ENCODE results near the gene CAMKV. TPM values are rescaled to one million over a fixed set of nuclear protein-coding genes. Genes with fewer than 3 reads are reported as not detected.
A peak's percentile ranks its signal among the peaks of the same experiment; 100 is the strongest.
"Not testable (repeated sequence)": the region's sequence is repeated elsewhere in the genome, so short reads cannot be mapped to it uniquely, and the experiment has no call there.

The CAMKV gene
- polyA plus RNA-seq (2013, experiment 1 of 2): 44.8 TPM
- polyA plus RNA-seq (2013, experiment 2 of 2): 39.2 TPM

- Histone ChIP-seq H3K9ac (ENCODE audit: low read depth, low read length) (peak within 1 kb of the TSS; percentile 54; the same call in 1 of the 2 replicates), H3K9me3 (ENCODE audit: insufficient read depth, low read depth, low read length) (no peaks in the 10 kb centered on the region), H3K27me3 (ENCODE audit: insufficient read depth, low read length) (peaks cover 18% of the 10 kb centered on the region), H3K4me3 (ENCODE audit: low read length) (peak within 1 kb of the TSS; percentile 68), H3K36me3 (ENCODE audit: insufficient read depth, low read length) (no peaks in the 10 kb centered on the region), H3K4me1 (ENCODE audit: insufficient read depth, low read length) (peaks cover 21% of the 10 kb centered on the region), H3K27ac (ENCODE audit: low read depth, low read length) (peak within 1 kb of the TSS; percentile 75; the same call in 1 of the 2 replicates)
- under 1% methylated on average over 59 of the region's 59 CpGs for WGBS
Measured at GRCh38 chr3:49869525-49870126, at the start of gene CAMKV. Gene CAMKV, minus strand, starts transcription at chr3:49869906. Its CDS starts 7,518 bp downstream, at chr3:49862388.

DNA sequence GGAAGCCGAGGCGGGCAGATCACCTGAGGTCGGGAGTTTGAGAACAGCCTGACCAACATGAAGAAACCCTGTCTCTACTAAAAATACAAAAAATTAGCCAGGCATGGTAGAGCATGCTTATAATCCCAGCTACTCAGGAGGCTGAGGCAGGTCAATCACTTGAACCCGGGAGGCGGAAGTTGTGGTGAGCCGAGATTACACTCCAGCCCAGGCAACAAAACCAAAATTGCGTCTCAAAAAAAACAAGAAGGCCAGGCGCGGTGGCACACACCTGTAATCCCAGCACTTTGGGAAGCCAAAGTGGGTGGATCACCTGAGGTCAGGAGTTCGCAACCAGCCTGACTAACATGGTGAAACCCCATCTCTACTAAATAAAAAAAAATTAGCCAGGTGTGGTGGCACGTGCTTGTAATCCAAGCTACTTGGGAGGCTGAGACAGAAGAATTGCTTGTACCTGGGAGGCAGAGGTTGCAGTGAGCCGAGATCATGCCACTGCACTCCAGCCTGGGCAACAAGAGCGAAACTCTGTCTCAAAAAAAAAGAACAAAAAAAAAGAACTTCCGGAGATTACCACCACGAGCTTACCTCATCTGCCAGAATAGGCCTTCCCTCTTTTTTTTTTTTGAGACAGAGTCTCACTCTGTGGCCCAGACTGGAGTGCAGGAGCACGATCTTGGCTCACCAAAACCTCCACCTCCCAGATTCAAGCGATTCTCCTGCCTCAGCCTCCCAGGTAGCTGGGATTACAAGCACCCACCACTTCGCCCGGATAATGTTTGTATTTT is 48.3 kb upstream of the CAMKV start:
- 94% methylated on average over 18 of the region's 19 CpGs for WGBS
- H3K4me1 ChIP-seq (ENCODE audit: insufficient read depth, low read length); H3K27ac ChIP-seq (ENCODE audit: low read depth, low read length); H3K36me3 ChIP-seq (ENCODE audit: insufficient read depth, low read length); H3K9me3 ChIP-seq (ENCODE audit: insufficient read depth, low read depth, low read length); H3K9ac ChIP-seq (ENCODE audit: low read depth, low read length); H3K27me3 ChIP-seq (ENCODE audit: insufficient read depth, low read length); H3K4me3 ChIP-seq (ENCODE audit: low read length): not testable (repeated sequence)

- Histone ChIP-seq H3K27ac (ENCODE audit: low read depth, low read length) (no peak overlapping the region), H3K4me3 (ENCODE audit: low read length) (no peak overlapping the region), H3K27me3 (ENCODE audit: insufficient read depth, low read length) (no peaks in the 10 kb centered on the region), H3K9ac (ENCODE audit: low read depth, low read length) (no peak overlapping the region), H3K4me1 (ENCODE audit: insufficient read depth, low read length) (no peaks in the 10 kb centered on the region), H3K9me3 (ENCODE audit: insufficient read depth, low read depth, low read length) (no peaks in the 10 kb centered on the region), H3K36me3 (ENCODE audit: insufficient read depth, low read length) (no peaks in the 10 kb centered on the region)
- 98% methylated on average over 5 of the region's 5 CpGs for WGBS
Measured at GRCh38 chr3:49916686-49917085, 47.0 kb upstream of the CAMKV start.

- Histone ChIP-seq H3K9ac (ENCODE audit: low read depth, low read length) (no peak overlapping the region), H3K27ac (ENCODE audit: low read depth, low read length) (no peak overlapping the region), H3K4me1 (ENCODE audit: insufficient read depth, low read length) (peaks cover 6% of the 10 kb centered on the region), H3K36me3 (ENCODE audit: insufficient read depth, low read length) (no peaks in the 10 kb centered on the region), H3K4me3 (ENCODE audit: low read length) (no peak overlapping the region), H3K9me3 (ENCODE audit: insufficient read depth, low read depth, low read length) (no peaks in the 10 kb centered on the region), H3K27me3 (ENCODE audit: insufficient read depth, low read length) (peaks cover under 1% of the 10 kb centered on the region; the same call in 1 of the 2 replicates)
- 94% methylated on average over 2 of the region's 2 CpGs for WGBS
Measured at GRCh38 chr3:49914906-49915305, 45.2 kb upstream of the CAMKV start.

DNA sequence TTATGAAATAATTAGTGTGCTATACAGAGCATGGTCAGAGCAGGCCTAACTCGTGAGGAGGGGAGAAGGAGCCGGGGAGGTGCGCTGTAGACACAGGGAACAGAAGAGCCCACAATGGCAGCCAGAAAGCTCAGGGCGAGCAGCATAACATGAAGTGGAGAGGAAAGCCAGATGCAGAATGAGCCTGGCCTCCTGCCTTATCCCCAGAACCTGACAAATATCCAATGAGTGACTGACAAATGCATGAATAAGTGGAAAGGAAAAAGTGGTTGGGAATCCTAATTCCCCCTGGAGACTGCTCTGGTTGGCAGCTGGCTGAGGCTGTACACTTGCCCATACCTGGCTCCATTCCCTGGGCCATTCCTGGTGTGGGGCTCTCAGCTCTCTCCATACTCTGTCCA is 43.2 kb upstream of the CAMKV start:
- Histone ChIP-seq H3K4me1 (ENCODE audit: insufficient read depth, low read length) (peaks cover 12% of the 10 kb centered on the region), H3K36me3 (ENCODE audit: insufficient read depth, low read length) (no peaks in the 10 kb centered on the region), H3K4me3 (ENCODE audit: low read length) (no peak overlapping the region), H3K9me3 (ENCODE audit: insufficient read depth, low read depth, low read length) (no peaks in the 10 kb centered on the region), H3K9ac (ENCODE audit: low read depth, low read length) (no peak overlapping the region), H3K27ac (ENCODE audit: low read depth, low read length) (no peak overlapping the region), H3K27me3 (ENCODE audit: insufficient read depth, low read length) (peaks cover 8% of the 10 kb centered on the region; the same call in 1 of the 2 replicates)
- WGBS: 87% methylated on average over 4 of the region's 4 CpGs

DNA sequence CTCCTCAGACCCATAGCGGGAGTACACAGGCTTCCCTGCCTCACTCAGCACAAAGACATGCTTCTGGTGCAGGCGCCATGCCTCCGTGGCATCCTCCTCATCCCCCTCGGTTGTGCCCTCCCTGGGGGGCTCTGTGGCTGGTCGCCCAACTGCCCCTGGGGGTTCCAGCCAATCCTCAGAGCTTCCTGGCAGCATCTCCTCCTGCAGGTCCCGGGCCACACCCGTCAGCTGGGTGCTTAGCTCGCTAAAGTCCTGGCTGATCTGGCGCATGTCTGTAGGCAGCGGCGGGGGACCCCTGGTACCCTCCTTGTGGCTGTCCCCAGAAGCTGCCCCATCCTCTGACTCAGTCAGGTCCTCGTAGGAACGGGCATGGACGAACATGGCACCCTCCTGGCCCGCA is 41.9 kb upstream of the CAMKV start:
- no peak overlapping the region for H3K9ac ChIP-seq (ENCODE audit: low read depth, low read length)
- WGBS: 93% methylated on average over 15 of the region's 15 CpGs
- H3K27ac ChIP-seq (ENCODE audit: low read depth, low read length): no peak overlapping the region
- H3K4me1 ChIP-seq (ENCODE audit: insufficient read depth, low read length): peaks cover 12% of the 10 kb centered on the region
- H3K36me3 ChIP-seq (ENCODE audit: insufficient read depth, low read length): no peaks in the 10 kb centered on the region
- peaks cover 8% of the 10 kb centered on the region; the same call in 1 of the 2 replicates for H3K27me3 ChIP-seq (ENCODE audit: insufficient read depth, low read length)
- no peaks in the 10 kb centered on the region for H3K9me3 ChIP-seq (ENCODE audit: insufficient read depth, low read depth, low read length)
- no peak overlapping the region for H3K4me3 ChIP-seq (ENCODE audit: low read length)

GRCh38 chr3:49911124-49911420 is 41.4 kb upstream of the CAMKV start:
- Histone ChIP-seq H3K4me1 (ENCODE audit: insufficient read depth, low read length) (peaks cover 17% of the 10 kb centered on the region), H3K9ac (ENCODE audit: low read depth, low read length) (no peak overlapping the region), H3K9me3 (ENCODE audit: insufficient read depth, low read depth, low read length) (no peaks in the 10 kb centered on the region), H3K27me3 (ENCODE audit: insufficient read depth, low read length) (peaks cover 8% of the 10 kb centered on the region; the same call in 1 of the 2 replicates), H3K36me3 (ENCODE audit: insufficient read depth, low read length) (no peaks in the 10 kb centered on the region), H3K27ac (ENCODE audit: low read depth, low read length) (no peak overlapping the region), H3K4me3 (ENCODE audit: low read length) (peak overlapping the region; percentile 42; the same call in 1 of the 2 replicates)
- WGBS: 100% methylated on average over 2 of the region's 2 CpGs

- Histone ChIP-seq H3K4me3 (ENCODE audit: low read length) (peak overlapping the region; percentile 42), H3K9ac (ENCODE audit: low read depth, low read length) (no peak overlapping the region), H3K4me1 (ENCODE audit: insufficient read depth, low read length) (peaks cover 21% of the 10 kb centered on the region), H3K27me3 (ENCODE audit: insufficient read depth, low read length) (peaks cover 8% of the 10 kb centered on the region; the same call in 1 of the 2 replicates), H3K36me3 (ENCODE audit: insufficient read depth, low read length) (no peaks in the 10 kb centered on the region), H3K27ac (ENCODE audit: low read depth, low read length) (no peak overlapping the region), H3K9me3 (ENCODE audit: insufficient read depth, low read depth, low read length) (no peaks in the 10 kb centered on the region)
- WGBS: 18% methylated on average over 48 of the region's 48 CpGs
Measured at GRCh38 chr3:49910409-49911123, 40.9 kb upstream of the CAMKV start.

DNA sequence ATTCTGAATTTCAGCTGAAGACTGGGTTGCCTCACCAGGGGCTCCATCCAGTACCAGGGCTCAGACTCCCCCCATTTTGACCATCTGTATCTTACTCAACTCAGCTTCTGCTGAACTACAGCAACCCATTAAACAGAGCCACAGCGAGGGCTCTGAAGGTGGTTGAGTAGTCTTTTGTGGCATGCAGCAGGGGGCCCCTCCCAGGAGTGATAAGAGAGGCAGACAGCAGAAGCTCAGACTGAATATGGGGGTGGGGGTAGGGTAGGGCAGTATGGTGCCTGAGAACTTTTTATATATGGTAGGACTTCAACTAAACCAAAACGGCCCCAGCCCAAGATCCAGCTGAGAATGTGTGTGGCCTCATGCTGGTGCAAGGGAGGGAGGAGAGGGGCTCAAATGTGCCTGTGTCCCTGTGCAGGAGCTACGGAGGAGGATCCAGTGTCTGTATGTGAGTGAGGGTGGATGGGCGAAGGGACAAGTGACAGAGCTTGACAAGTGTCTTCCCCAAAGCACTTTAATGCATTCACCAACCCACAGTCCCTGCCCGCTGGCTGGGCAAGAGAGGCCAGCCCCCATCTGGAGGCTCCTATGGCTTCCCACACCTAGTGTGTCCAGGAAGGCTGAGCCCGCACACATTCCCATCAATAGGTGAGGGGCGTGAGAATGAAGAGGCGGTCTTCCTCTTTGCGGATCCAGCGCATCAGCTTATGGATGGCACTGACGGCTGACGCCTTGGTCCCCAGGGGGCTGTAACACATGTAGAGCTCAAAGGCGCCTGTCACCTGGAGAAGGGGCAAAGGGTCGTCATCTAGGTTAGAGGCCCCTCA is 38.9 kb upstream of the CAMKV start:
- no peaks in the 10 kb centered on the region for H3K36me3 ChIP-seq (ENCODE audit: insufficient read depth, low read length)
- H3K27ac ChIP-seq (ENCODE audit: low read depth, low read length): no peak overlapping the region
- peaks cover 25% of the 10 kb centered on the region for H3K4me1 ChIP-seq (ENCODE audit: insufficient read depth, low read length)
- H3K9me3 ChIP-seq (ENCODE audit: insufficient read depth, low read depth, low read length): no peaks in the 10 kb centered on the region
- H3K27me3 ChIP-seq (ENCODE audit: insufficient read depth, low read length): peaks cover 8% of the 10 kb centered on the region; the same call in 1 of the 2 replicates
- no peak overlapping the region for H3K9ac ChIP-seq (ENCODE audit: low read depth, low read length)
- H3K4me3 ChIP-seq (ENCODE audit: low read length): no peak overlapping the region
- 80% methylated on average over 13 of the region's 14 CpGs for WGBS

- no peaks in the 10 kb centered on the region for H3K36me3 ChIP-seq (ENCODE audit: insufficient read depth, low read length)
- no peak overlapping the region for H3K4me3 ChIP-seq (ENCODE audit: low read length)
- no peaks in the 10 kb centered on the region for H3K9me3 ChIP-seq (ENCODE audit: insufficient read depth, low read depth, low read length)
- H3K9ac ChIP-seq (ENCODE audit: low read depth, low read length): no peak overlapping the region
- 35% methylated on average over 13 of the region's 15 CpGs for WGBS
- peaks cover 8% of the 10 kb centered on the region; the same call in 1 of the 2 replicates for H3K27me3 ChIP-seq (ENCODE audit: insufficient read depth, low read length)
- H3K4me1 ChIP-seq (ENCODE audit: insufficient read depth, low read length): peaks cover 21% of the 10 kb centered on the region
- no peak overlapping the region for H3K27ac ChIP-seq (ENCODE audit: low read depth, low read length)
Measured at GRCh38 chr3:49906073-49906743, 36.5 kb upstream of the CAMKV start.
